ENCODE results near the gene DCPS. TPM values are rescaled to one million over a fixed set of nuclear protein-coding genes. Genes with fewer than 3 reads are reported as not detected.
"Not testable (repeated sequence)": the region's sequence is repeated elsewhere in the genome, so short reads cannot be mapped to it uniquely, and the experiment has no call there.

DCPS gene
- 10 to 100 TPM in 11 of 12 donors, not detected in 1; 12.6 to 21.4 (median 17.9) TPM for polyA plus RNA-seq (ENCODE audit: insufficient read length in 12 of 12)
- long read RNA-seq, donor 1, partial matches to known transcripts, result 0 of 3 reads
- long read RNA-seq, donor 1, other reads (novel, unspliced or antisense), result 0 of 3 reads
- long read RNA-seq, donor 2, transcript DCPS-201 (6 exons, 1,479 nt), result major isoform, 6 of 6 reads
- long read RNA-seq, donor 2, partial matches to known transcripts, result 0 of 6 reads
- long read RNA-seq, donor 2, other reads (novel, unspliced or antisense), result 0 of 6 reads
- long read RNA-seq, donor 3, transcript DCPS-201 (6 exons, 1,479 nt), result major isoform, 6 of 6 reads
- long read RNA-seq, donor 3, partial matches to known transcripts, result 0 of 6 reads
- long read RNA-seq, donor 3, other reads (novel, unspliced or antisense), result 0 of 6 reads
- long read RNA-seq, donor 4, partial matches to known transcripts, result 0 of 4 reads
- long read RNA-seq, donor 4, other reads (novel, unspliced or antisense), result 0 of 4 reads
- long read RNA-seq, donor 5, result 0 reads
- long read RNA-seq, donor 6, transcript DCPS-201 (6 exons, 1,479 nt), result major isoform, 8 of 9 reads
- long read RNA-seq, donor 6, partial matches to known transcripts, result 0 of 9 reads
- long read RNA-seq, donor 6, other reads (novel, unspliced or antisense), result 0 of 9 reads
- long read RNA-seq, donor 7, transcript DCPS-201 (6 exons, 1,479 nt), result major isoform, 6 of 6 reads
- long read RNA-seq, donor 7, partial matches to known transcripts, result 0 of 6 reads
- long read RNA-seq, donor 7, other reads (novel, unspliced or antisense), result 0 of 6 reads
- long read RNA-seq, donor 8, transcript DCPS-201 (6 exons, 1,479 nt), result major isoform, 11 of 11 reads
- long read RNA-seq, donor 8, partial matches to known transcripts, result 0 of 11 reads
- long read RNA-seq, donor 8, other reads (novel, unspliced or antisense), result 0 of 11 reads
- long read RNA-seq, donor 9, transcript DCPS-201 (6 exons, 1,479 nt), result major isoform, 7 of 7 reads
- long read RNA-seq, donor 9, partial matches to known transcripts, result 0 of 7 reads
- long read RNA-seq, donor 9, other reads (novel, unspliced or antisense), result 0 of 7 reads
- long read RNA-seq, donor 10, transcript DCPS-201 (6 exons, 1,479 nt), result major isoform, 8 of 8 reads
- long read RNA-seq, donor 10, partial matches to known transcripts, result 0 of 8 reads
- long read RNA-seq, donor 10, other reads (novel, unspliced or antisense), result 0 of 8 reads
- long read RNA-seq, donor 11, transcript DCPS-201 (6 exons, 1,479 nt), result major isoform, 17 of 17 reads
- long read RNA-seq, donor 11, partial matches to known transcripts, result 0 of 17 reads
- long read RNA-seq, donor 11, other reads (novel, unspliced or antisense), result 0 of 17 reads

- DNase-seq, result peak; percentile 94
Observed at GRCh38 chr11:126303623-126304456, at the start of gene DCPS. TSS of gene DCPS (plus strand) at chr11:126304060. CDS start at chr11:126304081, 21 bp downstream.

GRCh38 chr11:126254819-126255218 lies 49.0 kb upstream of the DCPS start:
- no peak for DNase-seq

GRCh38 chr11:126255507-126255906 lies 48.4 kb upstream of the DCPS start:
- DNase-seq, result not testable (repeated sequence)

- no peak for DNase-seq
Observed at GRCh38 chr11:126256216-126256615, 47.6 kb upstream of the DCPS start.

- DNase-seq, result no peak
Observed at GRCh38 chr11:126257144-126257543, 46.7 kb upstream of the DCPS start.

- no peak for DNase-seq
Observed at GRCh38 chr11:126257764-126258163, 46.1 kb upstream of the DCPS start.

- DNase-seq, result no peak
Observed at GRCh38 chr11:126262216-126262615, 41.6 kb upstream of the DCPS start.

- no peak for DNase-seq
Observed at GRCh38 chr11:126263489-126263888, 40.4 kb upstream of the DCPS start.

GRCh38 chr11:126265811-126266210 lies 38.0 kb upstream of the DCPS start:
- no peak for DNase-seq

GRCh38 chr11:126267650-126268049 lies 36.2 kb upstream of the DCPS start:
- DNase-seq, result no peak

GRCh38 chr11:126268361-126268707 lies 35.5 kb upstream of the DCPS start:
- DNase-seq, result no peak

- DNase-seq, result peak; percentile 98
Observed at GRCh38 chr11:126268708-126269579, 34.9 kb upstream of the DCPS start, which contains the start of the genes FOXRED1 and SRPRA. TSS of gene FOXRED1 (plus strand) at chr11:126269154. CDS start at chr11:126269207, 53 bp downstream. TSS of gene SRPRA (minus strand) at chr11:126268895. CDS start at chr11:126268804, 91 bp downstream.

GRCh38 chr11:126277322-126277721 lies 26.5 kb upstream of the DCPS start:
- DNase-seq, result no peak

GRCh38 chr11:126277780-126278179 lies 26.1 kb upstream of the DCPS start:
- DNase-seq, result no peak

GRCh38 chr11:126279191-126279590 lies 24.7 kb upstream of the DCPS start:
- DNase-seq, result no peak

GRCh38 chr11:126280595-126280994 lies 23.3 kb upstream of the DCPS start:
- DNase-seq, result no peak

- DNase-seq, result no peak
Observed at GRCh38 chr11:126281245-126281644, 22.6 kb upstream of the DCPS start.

GRCh38 chr11:126281666-126282175 lies 22.1 kb upstream of the DCPS start:
- no peak for DNase-seq

- DNase-seq, result no peak
Observed at GRCh38 chr11:126282361-126282735, 21.5 kb upstream of the DCPS start.
